ENCODE data around the gene UTY.
A peak's percentile ranks its signal among the peaks of the same experiment; 100 is the strongest.

Gene UTY

DNA sequence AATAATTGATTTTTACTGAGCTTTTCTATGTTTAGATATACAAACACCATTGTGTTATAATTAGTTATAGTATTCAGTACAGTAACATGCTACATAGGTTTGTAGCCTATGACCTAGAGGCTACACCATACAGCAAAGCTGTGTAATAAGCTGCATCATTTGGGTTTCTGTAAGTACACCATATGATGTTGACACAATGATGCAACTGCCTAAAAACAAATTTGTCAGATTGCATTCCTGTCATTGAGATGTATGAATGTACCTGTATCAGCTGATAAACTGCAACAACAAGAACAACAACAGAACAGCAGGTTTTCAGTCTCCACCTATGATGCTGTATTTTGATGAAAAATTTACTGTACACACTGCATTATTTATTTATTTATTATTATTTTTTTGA is 64.3 kb downstream of the UTY start:
- DNase-seq = no peak

DNA sequence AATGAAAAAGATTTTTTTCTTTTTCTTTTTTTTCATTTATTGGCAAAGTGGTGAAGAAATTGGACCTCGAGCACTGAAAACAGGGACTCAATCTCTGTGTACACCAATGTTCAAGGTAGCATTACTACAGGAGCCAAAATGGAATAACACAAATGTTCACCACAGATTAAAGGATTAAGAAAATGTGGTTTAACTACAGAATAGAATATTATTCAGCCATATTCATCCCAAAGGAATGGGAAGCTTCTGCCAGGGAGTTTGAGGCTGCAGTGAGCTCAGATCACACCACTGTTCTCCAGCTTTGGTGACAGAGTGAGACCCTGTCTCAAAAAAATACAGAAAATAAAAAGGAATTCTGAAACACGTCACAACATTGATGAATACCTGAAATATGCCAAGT is 81.0 kb downstream of the UTY start:
- DNase-seq = no peak

DNA sequence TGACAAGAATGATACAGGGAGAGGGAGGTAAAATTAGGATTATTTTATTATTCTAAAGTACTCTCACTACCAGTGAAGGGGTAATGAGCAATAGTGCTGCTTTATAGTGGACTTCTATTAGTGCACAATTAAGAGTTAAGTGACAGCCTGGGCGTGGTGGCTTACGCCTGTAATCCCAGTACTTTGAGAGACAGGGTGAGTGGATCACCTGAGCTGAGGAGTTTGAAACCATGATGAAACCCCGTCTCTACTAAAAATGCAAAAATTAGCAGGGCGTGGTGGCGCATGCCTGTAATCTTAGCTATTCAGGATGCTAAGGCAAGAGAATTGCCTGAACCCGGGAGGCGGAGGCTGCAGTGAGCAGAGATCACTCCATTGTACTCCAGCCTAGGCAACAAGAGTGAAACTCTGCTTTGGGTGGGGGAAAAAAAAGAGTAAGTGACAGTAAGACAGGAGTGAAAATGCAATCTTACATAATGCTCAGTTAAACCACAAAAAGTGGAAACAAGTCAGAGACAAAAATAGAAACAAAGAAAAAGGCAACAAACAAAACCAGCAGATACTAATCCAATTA is 98.6 kb downstream of the UTY start:
- no peak for DNase-seq

DNA sequence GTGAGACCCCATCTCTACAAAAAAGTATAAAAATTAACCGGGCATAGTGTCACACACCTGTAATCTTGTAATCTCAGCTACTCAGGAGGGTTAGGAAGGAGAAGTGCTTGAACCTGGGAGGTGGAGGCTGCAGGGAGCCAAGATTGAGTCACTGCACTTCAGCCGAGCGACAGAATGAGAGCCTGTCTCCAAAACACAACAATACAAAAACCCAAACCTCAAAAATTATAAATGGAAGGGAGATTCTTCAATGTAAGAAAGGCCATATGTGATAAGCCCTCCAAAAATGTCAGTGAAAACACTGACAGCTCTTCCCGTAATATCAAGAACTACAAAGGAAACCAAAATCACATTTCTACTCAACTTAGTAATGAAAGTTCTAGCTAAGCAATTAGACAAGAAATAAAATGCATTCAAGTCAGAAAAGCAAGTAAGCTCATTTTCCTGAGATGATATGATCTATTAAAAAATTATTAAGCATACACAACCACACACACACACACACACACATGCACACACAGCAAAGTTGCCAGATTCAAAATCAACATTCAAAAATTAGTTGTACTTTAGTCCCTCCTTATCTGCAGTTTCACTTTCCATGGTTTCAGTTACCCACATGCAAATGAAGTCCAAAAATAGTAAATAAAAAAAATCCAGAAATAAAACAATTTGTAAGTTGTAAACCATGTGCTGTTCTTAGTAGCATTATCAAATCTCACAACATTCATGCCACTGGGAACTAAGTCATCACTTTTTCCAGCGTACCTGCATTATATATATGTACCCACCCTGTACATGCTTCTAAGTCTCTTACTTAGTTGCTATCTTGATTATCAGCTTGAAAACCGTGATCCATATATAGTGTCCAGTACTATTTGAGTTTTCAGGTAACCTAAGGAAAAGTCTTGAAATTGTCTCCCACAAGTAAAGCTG is 108.7 kb downstream of the UTY start:
- no peak for DNase-seq

DNA sequence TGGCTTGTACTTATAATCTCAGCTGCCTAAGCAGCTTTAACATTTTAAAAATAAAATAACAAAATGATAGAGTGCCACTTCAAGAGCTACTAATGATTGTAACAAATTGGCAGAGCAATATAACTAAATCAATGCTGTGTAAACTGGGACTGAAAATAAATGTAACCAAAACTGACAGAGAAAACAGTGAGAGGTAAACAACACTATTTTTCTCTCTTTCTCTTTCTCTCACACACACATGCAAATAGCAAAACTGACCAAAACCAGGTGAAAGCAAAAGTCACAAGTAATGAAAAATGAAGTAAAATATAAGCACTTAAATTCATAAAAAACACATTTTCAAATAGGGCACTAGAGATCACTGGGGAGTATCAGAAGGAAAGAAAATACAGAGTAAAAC is 109.6 kb downstream of the UTY start:
- DNase-seq = no peak

DNA sequence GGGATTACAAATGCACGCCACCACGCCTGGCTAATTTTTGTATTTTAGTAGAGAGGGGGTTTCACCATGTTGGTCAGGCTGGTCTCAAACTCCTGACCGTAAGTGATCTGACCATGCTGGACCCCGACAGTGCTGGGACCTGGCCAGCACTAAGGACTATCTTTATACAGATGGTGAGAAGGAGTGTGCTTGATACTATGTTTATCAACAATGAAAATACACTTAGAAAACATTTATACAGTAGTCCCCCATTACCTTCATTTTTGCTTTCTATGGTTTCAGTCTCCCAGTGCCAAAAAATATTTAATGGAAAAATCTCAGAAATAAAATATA is 111.4 kb downstream of the UTY start:
- no peak for DNase-seq

DNA sequence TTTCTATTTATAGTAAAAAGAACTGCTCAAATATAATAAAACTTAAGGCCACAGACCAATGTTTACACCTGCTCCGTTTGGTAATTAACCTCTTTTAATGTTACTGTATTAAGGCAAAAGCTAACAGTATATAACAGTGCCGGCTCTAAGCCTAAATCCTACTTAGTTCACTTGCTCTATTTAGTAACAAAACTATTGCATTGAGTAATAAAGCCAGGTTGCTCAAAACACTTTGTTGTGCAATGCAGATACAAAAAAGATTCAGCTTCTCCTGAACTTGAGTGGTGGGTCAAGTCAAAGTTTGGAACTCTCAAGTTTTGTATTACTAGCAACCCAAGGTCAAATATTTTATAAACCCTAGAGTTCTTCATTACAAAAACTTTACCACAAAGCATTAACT is 116.2 kb downstream of the UTY start:
- DNase-seq = no peak

DNA sequence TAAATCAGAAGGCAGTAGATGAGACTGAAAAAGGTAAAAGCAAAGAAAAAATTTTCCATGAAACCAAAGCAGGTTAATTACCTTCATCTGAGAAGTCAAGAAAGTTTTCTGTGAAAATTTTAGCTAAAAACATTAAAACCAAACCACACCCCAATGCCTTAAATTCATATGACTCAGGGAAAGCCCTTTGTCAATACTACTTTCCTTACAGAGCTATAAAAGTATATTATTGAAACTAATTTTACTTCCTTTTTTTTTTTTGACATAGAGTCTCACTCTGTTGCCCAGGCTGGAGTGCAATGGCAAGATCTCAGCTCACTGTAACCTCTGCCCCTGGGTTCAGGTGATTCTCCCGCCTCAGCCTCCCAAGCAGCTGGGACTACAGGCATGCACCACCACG is 117.2 kb downstream of the UTY start:
- no peak for DNase-seq

DNA sequence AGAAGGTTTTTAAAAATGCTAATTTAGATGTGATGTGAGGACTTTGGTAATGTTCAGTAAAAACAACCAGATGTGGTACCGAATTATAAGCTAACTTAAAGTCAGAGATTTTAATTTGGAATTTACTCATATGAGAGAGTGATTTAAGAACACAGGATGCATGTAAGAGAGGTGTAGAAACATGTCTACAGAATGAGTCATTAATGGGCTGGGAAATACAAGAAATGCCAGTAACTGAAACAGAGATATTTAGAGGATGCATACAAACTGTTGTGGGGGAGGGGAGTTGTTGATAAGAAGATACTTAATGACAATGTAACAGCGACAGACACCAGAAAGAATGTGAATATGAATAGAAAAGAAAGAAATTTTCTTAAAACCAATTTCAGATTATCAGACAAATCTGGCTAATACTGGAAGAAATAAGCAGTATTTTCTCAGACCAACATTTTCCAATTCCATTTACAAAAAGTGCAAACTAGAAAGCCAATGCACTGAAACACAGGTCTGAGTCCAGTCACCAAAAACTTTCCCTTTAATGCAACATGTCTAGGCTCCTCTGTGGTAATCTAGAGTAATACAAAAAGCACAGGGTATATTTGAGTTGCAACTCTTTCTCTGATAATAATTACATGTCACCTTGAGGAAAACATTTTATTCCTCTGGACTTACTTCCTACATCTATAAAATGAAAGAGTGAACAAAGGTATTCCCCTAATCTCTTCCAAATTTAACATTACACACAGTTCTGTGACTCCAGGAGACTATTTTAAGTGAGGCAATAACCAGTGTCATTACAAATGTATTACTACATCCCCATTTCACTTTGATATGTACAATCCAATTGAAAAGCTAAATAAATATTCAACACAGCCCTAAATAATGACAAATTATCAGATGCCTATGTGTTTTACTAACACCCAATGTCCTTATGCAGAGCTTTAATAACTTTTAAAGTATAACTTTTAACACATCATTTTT is 117.9 kb downstream of the UTY start:
- no peak for DNase-seq

DNA sequence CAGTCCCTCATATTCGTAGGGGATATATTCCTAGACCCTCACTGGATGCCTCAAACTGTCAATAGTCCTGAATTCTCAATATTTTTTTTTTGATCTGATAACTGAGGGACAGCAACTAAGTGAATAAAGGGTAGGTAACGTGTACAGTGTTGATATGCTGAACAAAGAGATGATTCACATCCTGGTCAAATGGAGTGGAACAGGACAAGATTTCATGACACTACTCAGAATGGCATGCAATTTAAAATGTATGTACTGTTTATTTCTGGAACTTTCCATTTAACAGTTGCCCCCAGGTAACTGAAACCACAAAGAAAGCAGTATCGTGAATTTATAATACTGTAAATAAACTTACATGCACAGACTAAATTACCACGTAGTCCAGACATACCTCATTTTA is 128.4 kb downstream of the UTY start:
- DNase-seq = no peak

DNA sequence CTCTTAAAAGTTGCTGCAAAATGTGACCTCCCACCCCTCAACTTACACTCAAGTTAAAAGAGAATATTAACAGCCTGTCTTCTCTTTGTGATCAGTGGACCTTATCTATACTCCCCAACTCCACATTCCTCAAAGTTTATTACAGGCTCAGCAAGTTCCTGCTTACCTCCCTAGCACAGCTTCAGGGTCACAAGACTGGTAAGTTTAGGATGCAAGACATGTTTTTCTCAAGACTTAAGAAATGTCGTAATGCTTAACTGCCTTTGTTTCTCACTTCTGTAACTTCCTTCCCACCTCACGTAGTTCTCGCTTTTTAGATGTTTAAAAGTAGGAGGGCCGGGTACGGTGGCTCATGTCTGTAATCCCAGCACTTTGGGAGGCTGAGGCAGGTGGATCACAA is 132.7 kb downstream of the UTY start:
- DNase-seq = no peak

DNA sequence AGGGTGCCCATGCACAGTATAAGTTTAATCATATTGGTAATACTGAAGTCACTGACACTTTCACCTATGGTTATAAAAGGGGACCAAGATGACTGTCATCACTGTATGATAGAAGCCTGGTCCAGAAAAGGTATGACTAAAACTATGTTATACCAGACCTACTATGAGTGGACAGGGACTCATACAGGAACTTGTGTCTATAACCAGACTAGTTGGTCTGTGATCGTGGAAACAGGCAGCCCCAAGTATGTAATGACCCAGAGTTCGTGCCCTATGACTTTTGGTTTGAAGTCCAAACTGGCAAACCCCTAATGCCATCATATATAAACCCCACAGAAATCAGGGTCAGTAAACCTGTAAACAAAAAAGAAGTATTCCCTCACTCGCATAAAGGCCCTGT is 134.3 kb downstream of the UTY start:
- no peak for DNase-seq

DNA sequence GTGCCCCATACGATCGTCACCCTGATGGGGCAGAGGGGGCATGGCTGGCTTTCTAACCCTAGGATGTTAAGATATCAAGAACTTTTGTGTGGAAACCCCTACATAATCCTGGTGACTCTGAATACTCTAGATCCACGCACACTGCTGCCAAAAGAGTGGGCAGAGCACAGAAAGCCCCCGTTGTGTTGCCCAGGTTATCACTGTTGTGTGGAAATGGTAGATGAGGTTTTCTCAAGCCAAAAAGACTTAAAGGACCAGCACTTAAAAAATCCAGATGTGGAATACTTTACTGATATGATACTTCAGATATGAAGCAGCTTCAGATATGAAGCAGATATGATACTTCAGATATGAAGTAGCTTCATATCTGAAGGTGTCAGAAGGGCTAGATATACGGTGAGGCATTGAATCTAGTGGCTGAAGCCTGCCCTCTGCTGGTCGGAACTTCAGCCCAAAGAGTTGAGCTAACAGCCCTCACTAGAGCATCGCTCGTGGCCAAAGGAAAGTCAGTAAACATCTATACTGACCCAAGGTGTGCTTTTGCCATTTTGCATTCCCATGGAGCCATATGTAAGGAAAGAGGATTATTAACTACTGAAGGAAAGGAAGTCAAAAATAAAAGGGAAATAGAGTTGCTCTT is 136.4 kb downstream of the UTY start:
- DNase-seq = peak in 1 of 14 donors; percentile 1

DNA sequence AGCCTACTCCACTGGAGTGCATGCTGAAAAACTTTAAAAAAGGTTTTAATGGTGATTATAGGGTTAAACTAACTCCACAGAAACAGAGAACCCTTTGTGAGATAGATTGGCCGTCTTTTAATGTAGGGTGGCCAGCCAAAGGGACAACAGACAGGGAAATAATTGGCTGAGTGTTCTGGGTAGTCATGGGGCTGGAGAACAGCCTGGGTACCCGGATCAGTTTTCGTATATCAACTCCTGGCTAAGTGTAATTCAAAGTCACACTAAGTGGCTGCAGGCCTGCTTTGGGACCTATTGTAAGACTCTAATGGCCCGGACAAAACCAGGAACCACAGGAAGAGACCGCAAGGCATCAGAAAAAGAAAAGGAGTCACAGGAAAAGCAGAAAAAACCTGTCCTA is 139.9 kb downstream of the UTY start:
- DNase-seq = peak in 4 of 14 donors; percentile 1 to 61 (median 29)

DNA sequence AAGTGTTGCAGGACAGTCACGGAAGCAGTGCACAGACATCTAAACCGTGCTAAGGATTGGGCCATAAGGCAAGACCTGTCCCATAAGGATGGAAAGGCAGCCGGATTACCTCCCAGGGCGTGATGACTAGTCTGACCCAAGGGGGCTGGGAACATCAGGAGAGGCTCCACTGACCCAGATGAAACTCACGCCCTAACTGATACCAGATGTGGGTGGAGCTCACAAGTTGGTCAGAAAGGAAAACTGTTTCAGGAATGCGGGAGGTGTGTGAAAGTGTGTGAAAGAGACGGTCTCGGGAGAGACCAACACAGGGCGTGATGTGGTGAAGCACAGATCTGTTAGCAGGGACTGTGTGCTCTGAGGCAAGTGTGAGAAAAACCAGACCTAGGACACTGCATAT is 140.5 kb downstream of the UTY start:
- DNase-seq = peak in 2 of 14 donors; percentile 1 to 5

DNA sequence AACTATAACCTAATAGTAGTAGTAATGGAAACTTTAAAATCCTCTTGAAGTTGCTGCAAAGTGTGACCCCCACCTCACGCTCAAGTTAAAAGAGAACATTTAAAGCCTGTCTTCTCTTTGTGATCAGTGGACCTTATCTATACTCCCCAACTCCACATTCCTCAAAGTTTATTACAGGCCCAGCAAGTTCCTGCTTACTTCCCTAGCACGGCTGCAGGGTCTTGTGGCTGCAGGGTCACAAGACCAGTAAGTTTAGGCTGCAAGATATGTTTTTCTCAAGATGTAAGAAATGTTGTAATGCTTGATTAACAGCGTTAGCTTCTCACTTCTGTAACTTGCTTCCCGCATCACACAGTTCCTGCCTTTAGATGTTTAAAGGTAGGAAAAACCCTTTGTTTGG is 141.1 kb downstream of the UTY start:
- DNase-seq = no peak

DNA sequence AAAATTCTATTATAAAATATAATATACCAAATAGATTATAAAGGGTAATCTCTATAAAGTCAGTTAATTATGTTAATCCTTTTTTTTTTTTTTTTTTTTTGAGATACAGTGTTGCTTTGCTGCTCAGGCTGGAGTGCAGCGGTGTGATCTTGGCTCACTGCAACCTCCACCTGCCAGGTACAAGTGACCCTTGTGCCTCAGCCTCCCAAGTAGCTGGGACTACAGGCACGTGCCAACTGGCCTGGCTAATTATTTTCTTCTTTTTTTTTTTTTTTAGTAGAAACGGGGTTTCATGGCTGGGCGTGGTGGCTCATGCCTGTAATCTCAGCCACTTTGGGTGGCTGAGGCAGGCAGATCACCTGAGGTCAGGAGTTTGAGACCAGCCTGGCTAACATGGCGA is 141.9 kb downstream of the UTY start:
- DNase-seq = no peak

DNA sequence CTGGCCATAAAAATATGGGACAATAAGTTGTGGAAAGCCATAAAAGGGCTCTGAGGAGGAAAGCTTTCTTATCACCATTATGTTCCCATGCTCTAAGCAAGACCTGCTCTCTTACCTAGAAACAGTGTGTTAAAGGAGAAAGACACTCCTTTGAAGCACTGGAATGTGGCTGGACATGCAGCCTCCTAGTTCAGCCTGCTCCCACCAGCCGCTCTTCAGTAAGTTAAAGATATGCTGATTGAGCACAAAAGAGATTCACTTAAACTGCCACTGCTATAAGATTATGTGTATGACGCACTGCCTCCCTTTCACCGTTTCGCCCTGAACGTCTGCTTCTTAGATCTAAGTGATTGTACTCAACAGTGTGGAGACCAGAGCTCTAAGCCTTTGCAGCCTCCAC is 146.0 kb downstream of the UTY start:
- no peak for DNase-seq

DNA sequence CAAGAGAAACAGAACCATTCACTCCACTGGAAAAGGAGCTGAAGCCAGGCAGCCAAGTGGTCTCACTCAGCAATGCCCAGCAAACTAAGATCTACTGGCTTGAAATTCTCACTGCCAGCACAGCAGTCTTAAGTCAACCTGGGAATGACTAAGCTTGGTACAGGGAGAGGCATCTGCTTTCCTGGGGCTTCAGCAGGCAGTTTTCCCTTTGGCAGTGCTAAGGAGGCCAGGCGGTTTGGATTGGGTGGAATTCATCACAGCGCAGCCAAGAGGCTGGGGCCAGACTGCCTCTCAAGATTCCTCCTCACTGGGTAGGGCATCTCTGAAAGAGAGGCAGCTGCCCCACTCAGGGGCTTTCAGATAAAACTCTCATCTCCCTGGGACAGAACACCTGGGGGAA is 149.2 kb downstream of the UTY start:
- no peak for DNase-seq

DNA sequence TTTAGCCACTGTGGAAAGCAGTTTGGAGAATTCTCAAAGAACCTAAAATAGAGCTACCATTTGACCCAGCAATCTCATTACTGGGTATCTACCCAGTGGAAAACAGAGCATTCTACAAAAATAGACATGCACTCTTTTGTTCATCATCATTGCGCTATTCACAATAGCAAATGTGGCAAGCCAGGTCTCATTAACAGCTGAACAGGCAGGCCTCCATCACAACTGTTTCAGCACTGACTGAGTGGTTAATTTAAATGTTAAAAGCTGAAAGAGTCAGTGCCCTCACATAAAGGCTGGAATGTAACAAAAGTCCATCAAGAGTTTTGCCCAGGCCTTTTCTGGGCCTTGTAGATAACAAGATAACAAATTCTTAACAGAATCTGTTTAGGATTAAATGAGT is 166.9 kb downstream of the UTY start:
- no peak for DNase-seq

DNA sequence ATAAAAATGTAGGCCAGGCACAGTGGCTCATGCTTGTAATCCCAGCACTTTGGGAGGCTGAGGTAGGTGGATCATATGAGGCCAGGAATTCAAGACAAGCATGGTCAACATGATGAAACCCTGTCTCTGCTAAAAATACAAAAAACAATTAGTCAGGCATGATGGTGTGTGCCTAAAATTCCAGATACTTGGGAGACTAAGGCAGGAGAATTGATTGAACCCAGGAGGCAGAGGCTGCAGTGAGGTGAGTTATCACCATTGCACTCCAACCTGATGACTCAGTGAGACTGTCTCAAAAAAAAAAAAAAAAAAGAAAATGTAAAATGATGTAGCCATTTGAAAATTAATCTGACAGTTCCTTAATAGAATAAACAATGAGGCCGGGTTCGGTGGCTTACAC is 171.9 kb downstream of the UTY start:
- DNase-seq = no peak

DNA sequence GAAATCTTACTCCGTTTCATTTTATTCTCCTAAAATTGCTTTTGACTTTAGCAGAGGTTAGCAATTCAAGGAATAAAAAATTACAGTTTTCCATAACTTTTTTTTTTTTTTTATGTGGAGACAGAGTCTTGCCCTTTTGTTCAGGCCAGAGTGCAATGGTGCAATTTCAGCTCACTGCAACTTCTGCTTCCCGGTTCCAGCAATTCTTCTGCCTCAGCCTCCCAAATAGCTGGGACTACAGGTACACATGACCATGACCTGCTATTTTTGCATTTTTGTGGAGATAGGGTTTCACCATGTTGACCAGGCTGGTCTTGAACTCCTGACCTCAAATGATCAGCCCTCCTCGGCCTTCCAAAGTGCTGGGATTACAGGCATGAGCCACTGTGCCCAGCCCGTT is 179.0 kb downstream of the UTY start:
- DNase-seq = no peak

DNA sequence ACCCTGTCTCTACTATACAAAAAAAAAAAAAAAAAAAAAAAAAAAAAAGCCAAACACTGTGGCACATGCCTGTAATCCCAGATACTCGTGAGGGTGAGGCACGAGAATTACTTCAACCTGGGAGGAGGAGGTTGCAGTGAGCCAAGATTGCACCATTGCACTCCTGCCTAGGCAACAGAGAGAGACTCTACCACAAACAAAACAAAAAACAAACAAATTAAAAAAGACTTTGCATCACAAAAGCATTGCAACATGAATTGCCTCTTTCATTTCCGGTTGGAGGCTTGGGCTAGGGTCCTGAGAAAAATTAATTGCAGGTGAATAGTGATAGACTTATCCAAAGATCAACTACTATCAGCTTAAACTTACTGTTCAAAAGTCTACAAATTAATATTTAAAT is 180.4 kb downstream of the UTY start:
- DNase-seq = no peak

Measured in C1 segment of cervical spinal cord (tissue), 14 donors.